Adipocyte (in vitro differentiated cells): ENCODE data around the gene ASS1.

Experiments
- DNase-seq: peaks from one replicate; pipeline ENCODE4 v3.0.0-alpha.2; 2015; ENCODE audit warnings: low read depth
- H3K27me3 ChIP-seq: replicated peaks from 2 replicates; pipeline ENCODE4 v1.7.0; 2013; ENCODE audit warnings: mild to moderate bottlenecking, low read length, moderate library complexity; ENCODE audit not compliant: control insufficient read depth, insufficient read depth
- H3K36me3 ChIP-seq: 2 replicates; pipeline ENCODE4 v1.7.0; 2013; ENCODE audit warnings: low read length, mild to moderate bottlenecking, moderate library complexity; ENCODE audit not compliant: control insufficient read depth, insufficient read depth, severe bottlenecking
- H3K4me1 ChIP-seq: 2 replicates; pipeline ENCODE4 v1.7.0; 2013; ENCODE audit warnings: mild to moderate bottlenecking, low read length, moderate library complexity; ENCODE audit not compliant: control insufficient read depth, insufficient read depth
- H3K4me3 ChIP-seq: 2 replicates; pipeline ENCODE4 v1.7.0; 2013; ENCODE audit warnings: mild to moderate bottlenecking, low read length, moderate library complexity
- H3K9ac ChIP-seq: 2 replicates; pipeline ENCODE4 v1.7.0; 2013; ENCODE audit warnings: mild to moderate bottlenecking, low read length, moderate library complexity
- H3K9me3 ChIP-seq: 2 replicates; pipeline ENCODE4 v1.7.0; 2013; ENCODE audit warnings: mild to moderate bottlenecking, low read length, moderate library complexity; ENCODE audit not compliant: control insufficient read depth

ASS1 gene

GRCh38 chr9:130479587-130479986, 34.8 kb downstream of the ASS1 start:
- no peak overlapping the region for H3K4me3 ChIP-seq
- no peak overlapping the region for H3K9ac ChIP-seq
- DNase-seq, result no peak
- H3K36me3 ChIP-seq, result peaks cover 97% of the 10 kb centered on the region
- no peaks in the 10 kb centered on the region for H3K9me3 ChIP-seq
- no peaks in the 10 kb centered on the region for H3K4me1 ChIP-seq
- H3K27me3 ChIP-seq, result no peaks in the 10 kb centered on the region

DNA sequence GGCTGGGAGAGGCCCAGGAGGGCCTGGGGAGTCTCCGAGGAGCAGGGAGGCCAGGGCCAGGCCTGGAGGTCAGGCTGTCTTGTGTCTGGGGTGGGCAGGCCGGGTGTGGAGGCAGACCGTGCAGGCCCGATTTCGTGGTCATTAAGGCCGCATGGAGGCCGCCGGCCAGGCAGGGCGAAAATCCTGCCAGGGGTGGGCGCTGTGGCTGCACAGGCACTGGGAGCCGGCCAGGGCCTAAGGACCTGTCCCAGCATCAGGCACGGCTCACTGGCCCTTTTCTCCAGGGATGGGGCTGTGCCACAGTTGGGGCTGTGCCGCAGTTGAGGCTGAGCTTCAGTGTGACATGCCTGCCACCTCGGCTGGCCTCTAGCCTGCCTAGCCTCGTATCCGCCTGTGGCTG, 35.9 kb downstream of the ASS1 start:
- peaks cover 98% of the 10 kb centered on the region for H3K36me3 ChIP-seq
- H3K4me1 ChIP-seq, result peaks cover under 1% of the 10 kb centered on the region
- no peak overlapping the region for H3K9ac ChIP-seq
- H3K27me3 ChIP-seq, result no peaks in the 10 kb centered on the region
- H3K4me3 ChIP-seq, result no peak overlapping the region
- no peak for DNase-seq
- H3K9me3 ChIP-seq, result no peaks in the 10 kb centered on the region

DNA sequence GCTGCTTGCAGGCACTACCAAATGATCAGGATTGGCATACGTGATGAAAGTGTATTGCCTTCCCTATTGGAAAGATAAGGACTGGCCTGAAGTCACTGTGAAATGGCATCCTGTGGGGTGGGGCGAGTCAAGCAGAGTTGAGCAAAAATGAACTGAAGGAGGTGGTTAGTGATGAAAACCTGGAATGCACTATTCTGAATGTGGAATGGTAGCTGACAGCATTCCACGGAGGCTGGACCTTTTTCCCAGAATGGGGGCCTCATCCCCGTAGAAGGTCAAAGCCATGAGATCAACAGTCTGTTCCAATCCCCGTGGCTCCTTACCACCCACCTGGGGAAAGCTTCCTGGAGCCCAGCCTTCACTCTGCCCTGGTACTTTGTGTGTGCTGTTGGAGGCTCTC, 37.7 kb downstream of the ASS1 start:
- no peaks in the 10 kb centered on the region for H3K27me3 ChIP-seq
- H3K4me1 ChIP-seq, result peaks cover 2% of the 10 kb centered on the region
- H3K4me3 ChIP-seq, result no peak overlapping the region
- no peak overlapping the region for H3K9ac ChIP-seq
- DNase-seq, result no peak
- H3K36me3 ChIP-seq, result peaks cover 98% of the 10 kb centered on the region
- no peaks in the 10 kb centered on the region for H3K9me3 ChIP-seq

DNA sequence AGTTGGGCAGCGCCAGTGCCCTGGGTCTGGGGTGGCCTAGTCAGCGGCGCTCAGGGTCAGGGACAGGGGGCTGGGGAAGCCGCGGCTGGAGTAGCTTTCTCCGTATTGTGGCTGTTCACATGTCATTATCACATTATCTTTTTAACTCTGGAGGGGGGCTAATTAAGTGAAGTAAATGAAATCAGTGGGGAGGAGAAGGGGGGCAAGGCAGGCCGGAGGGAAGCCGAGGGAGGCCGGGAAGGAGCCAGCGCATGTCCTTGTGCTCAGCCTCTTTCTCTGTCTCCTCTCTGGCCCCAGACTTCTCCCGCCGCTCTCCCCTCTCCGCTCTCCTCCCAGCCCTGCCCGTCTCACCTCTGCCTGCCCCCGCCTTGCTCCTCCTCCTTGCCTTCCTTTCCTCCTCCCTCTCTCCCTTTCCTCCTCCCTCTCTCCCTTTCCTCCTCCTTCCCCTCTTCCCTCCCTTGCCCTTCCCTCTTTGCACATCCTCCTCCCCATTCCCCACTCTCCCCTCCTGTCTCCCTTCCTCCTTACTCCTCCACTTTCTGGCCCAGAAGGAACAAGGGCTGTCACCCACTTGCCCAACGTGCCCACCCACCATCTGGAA, 38.7 kb downstream of the ASS1 start:
- Histone ChIP-seq H3K4me1 (peaks cover 2% of the 10 kb centered on the region), H3K36me3 (peaks cover 97% of the 10 kb centered on the region), H3K27me3 (no peaks in the 10 kb centered on the region), H3K9ac (no peak overlapping the region), H3K4me3 (no peak overlapping the region), H3K9me3 (no peaks in the 10 kb centered on the region)
- no peak for DNase-seq

GRCh38 chr9:130484362-130485072, 39.8 kb downstream of the ASS1 start:
- no peaks in the 10 kb centered on the region for H3K27me3 ChIP-seq

DNA sequence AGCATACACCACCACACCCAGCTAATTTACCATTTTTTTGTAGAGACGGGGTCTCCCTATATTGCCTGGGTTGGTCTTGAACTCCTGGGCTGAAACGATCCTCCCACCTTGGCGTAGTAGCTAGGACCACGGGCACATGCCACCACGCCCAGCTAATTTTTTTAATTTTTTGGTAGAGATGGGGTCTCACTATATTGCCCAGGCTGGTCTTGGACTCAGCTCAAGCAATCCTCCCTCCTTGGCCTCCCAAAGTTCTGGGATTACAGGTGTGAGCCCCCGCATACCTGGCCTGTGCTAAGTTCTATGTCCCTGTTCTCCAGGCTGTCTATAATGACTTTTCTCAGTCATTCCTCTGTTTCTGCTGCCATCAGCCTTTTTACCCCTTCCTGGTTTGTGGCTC, 41.3 kb downstream of the ASS1 start:
- H3K9me3 ChIP-seq, result no peaks in the 10 kb centered on the region
- no peaks in the 10 kb centered on the region for H3K27me3 ChIP-seq
- H3K36me3 ChIP-seq, result peaks cover 96% of the 10 kb centered on the region
- no peak overlapping the region for H3K4me3 ChIP-seq
- no peak overlapping the region for H3K9ac ChIP-seq
- no peak for DNase-seq
- H3K4me1 ChIP-seq, result peaks cover 2% of the 10 kb centered on the region

More at GRCh38 chr9:130484362-130485072, 39.8 kb downstream of the ASS1 start:
- Histone ChIP-seq H3K4me3 (no peak overlapping the region), H3K4me1 (peaks cover 2% of the 10 kb centered on the region), H3K9me3 (no peaks in the 10 kb centered on the region), H3K36me3 (peaks cover 99% of the 10 kb centered on the region), H3K9ac (no peak overlapping the region)
- no peak for DNase-seq

- Histone ChIP-seq H3K4me3 (no peak overlapping the region), H3K9me3 (no peaks in the 10 kb centered on the region), H3K9ac (no peak overlapping the region), H3K36me3 (peaks cover 96% of the 10 kb centered on the region), H3K4me1 (peaks cover 2% of the 10 kb centered on the region), H3K27me3 (no peaks in the 10 kb centered on the region)
- no peak for DNase-seq
Observed at GRCh38 chr9:130487500-130487899, 42.7 kb downstream of the ASS1 start.

GRCh38 chr9:130488621-130489330, 44.0 kb downstream of the ASS1 start:
- Histone ChIP-seq H3K27me3 (no peaks in the 10 kb centered on the region), H3K9ac (no peak overlapping the region), H3K4me3 (no peak overlapping the region), H3K9me3 (no peaks in the 10 kb centered on the region), H3K4me1 (peaks cover 2% of the 10 kb centered on the region), H3K36me3 (peaks cover 96% of the 10 kb centered on the region)
- DNase-seq, result no peak

DNA sequence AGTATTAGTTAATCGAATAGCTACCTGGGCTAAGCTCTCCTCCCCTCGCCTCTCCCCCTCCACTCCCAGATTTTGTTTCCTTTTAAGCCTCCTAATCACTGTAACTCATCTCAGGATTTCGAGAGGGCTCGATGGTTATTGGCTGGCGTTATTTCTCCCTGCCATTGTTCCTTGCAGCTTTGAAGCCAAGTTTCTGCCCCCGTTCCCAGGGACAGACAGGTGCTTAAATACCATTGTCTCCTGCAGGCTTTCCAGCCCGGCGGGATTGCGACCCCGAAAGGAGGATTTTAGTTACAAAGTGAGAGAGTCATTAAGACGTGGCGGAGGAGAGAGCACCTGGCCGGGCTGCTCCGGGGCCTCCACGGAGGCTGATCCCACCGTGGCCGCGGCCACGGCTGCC, 46.2 kb downstream of the ASS1 start:
- H3K4me3 ChIP-seq, result no peak overlapping the region
- DNase-seq, result no peak
- peaks cover 96% of the 10 kb centered on the region for H3K36me3 ChIP-seq
- no peaks in the 10 kb centered on the region for H3K9me3 ChIP-seq
- no peaks in the 10 kb centered on the region for H3K4me1 ChIP-seq
- H3K27me3 ChIP-seq, result no peaks in the 10 kb centered on the region
- no peak overlapping the region for H3K9ac ChIP-seq

DNA sequence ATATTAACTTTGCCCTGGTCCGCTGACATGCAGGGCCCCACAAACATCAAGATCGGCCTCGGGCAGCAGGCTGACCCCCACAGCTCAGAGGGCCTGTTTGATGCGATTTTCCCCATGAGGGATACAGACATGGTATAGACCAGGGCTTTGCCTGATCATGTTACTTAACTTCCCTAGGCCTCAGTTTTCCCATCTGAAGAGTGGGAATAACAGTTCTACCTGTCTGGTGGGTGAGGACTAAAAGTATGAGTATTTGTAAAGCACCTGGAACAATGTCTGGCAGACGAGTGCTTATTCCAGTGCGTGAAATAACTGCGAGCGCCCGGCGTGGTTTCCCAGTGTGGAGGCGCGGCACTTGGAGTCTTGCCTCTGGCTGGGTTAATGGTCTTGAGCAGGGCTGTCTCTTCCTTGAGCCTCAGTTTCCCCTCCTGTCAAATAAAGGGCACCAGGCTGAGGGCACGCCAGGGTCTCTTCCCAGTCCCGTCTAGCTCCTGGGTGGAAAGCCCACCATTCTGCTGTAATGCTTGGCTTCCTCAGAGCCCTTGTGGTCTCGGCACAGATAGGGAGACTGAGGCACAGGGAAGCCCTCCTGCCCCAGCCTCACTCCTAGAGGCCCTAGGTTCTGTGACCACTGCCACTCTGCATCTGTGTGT, 47.2 kb downstream of the ASS1 start:
- H3K36me3 ChIP-seq, result peaks cover 96% of the 10 kb centered on the region
- no peak overlapping the region for H3K4me3 ChIP-seq
- no peaks in the 10 kb centered on the region for H3K9me3 ChIP-seq
- H3K4me1 ChIP-seq, result no peaks in the 10 kb centered on the region
- H3K27me3 ChIP-seq, result no peaks in the 10 kb centered on the region
- no peak for DNase-seq
- H3K9ac ChIP-seq, result no peak overlapping the region

GRCh38 chr9:130493021-130493420, 48.3 kb downstream of the ASS1 start:
- Histone ChIP-seq H3K27me3 (no peaks in the 10 kb centered on the region), H3K4me3 (no peak overlapping the region), H3K36me3 (peaks cover 97% of the 10 kb centered on the region), H3K9ac (no peak overlapping the region), H3K9me3 (no peaks in the 10 kb centered on the region), H3K4me1 (peaks cover 6% of the 10 kb centered on the region)
- no peak for DNase-seq
